Gastrocnemius medialis (tissue), 4 donors: ENCODE data around the gene MLPH. TPM values are rescaled to one million over a fixed set of nuclear protein-coding genes. Genes with fewer than 3 reads are reported as not detected.
A peak's percentile ranks its signal among the peaks of the same experiment; 100 is the strongest.

Source experiments
- ATAC-seq, 2 donors: fragments of 150-250 bp; one replicate each; pipeline ENCODE4 v1.9.1; 2016
- DNase-seq, 2 donors: peaks; one replicate each; pipeline ENCODE4 v3.0.0-alpha.2; 2019
- H3K27ac ChIP-seq, 4 donors: fragments of 200-600 bp; sonication (generic); 1 replicate in 1 of 4; 2 replicates in 3 of 4; pipeline ENCODE4 v1.5.1; 2016 to 2018; ENCODE audit warnings: mild to moderate bottlenecking in 2 of 4, moderate library complexity in 1 of 4
- H3K27me3 ChIP-seq, 3 donors: fragments of 200-600 bp; sonication (generic) in 2 of 3; 1 replicate in 1 of 3; 2 replicates in 2 of 3; pipeline versions ENCODE4 v1.5.1 to v1.6.0; 2016 to 2019; ENCODE audit warnings: mild to moderate bottlenecking in 1 of 3, moderate library complexity in 1 of 3
- H3K36me3 ChIP-seq, 2 donors: fragments of 200-600 bp; sonication (generic) in 1 of 2; one replicate each; pipeline ENCODE4 v1.5.1; 2017 to 2018
- H3K4me1 ChIP-seq, 2 donors: fragments of 200-600 bp; sonication (generic) in 1 of 2; one replicate each; pipeline ENCODE4 v1.5.1; 2016 to 2017; ENCODE audit warnings: mild to moderate bottlenecking in 2 of 2
- H3K4me3 ChIP-seq, 4 donors: fragments of 200-600 bp; sonication (generic) in 3 of 4; 1 replicate in 1 of 4; 2 replicates in 3 of 4; pipeline ENCODE4 v1.5.1; 2016 to 2019; ENCODE audit warnings: mild to moderate bottlenecking in 2 of 4
- H3K9me3 ChIP-seq, 3 donors: fragments of 200-600 bp; sonication (generic) in 2 of 3; 1 replicate in 1 of 3; 2 replicates in 2 of 3; pipeline ENCODE4 v1.5.1; 2016 to 2019
- CTCF ChIP-seq, 5 experiments: fragments of 450-650 bp in 3 of 5; fragments of 200-600 bp in 2 of 5; sonication (generic) in 2 of 5; IDR thresholded peaks in 4 of 5; conservative IDR thresholded peaks in 1 of 5; 1 replicate in 4 of 5; 2 replicates in 1 of 5; pipeline ENCODE4 v1.5.1; 2016 to 2019; ENCODE audit warnings: antibody characterized with exemption in 5 of 5, mild to moderate bottlenecking in 3 of 5, moderate library complexity in 3 of 5
- POLR2A ChIP-seq, 2 donors: fragments of 450-650 bp; IDR thresholded peaks; one replicate each; pipeline ENCODE4 v1.6.1; 2017; ENCODE audit warnings: antibody characterized with exemption in 2 of 2, mild to moderate bottlenecking in 2 of 2, moderate library complexity in 2 of 2
- in situ Hi-C, 4 donors: fragments of 200-750 bp; cut with MboI; loops; one replicate each; pipeline versions ENCODE4 v1.15.0 to v1.8.0; 2017; ENCODE audit warnings: low sequenced_read_pairs in 4 of 4
- intact Hi-C: fragments of 100-400 bp; cut with DNase I; formaldehyde crosslinking; loops from one replicate; pipeline ENCODE4 v1.15.1; 2023; ENCODE audit warnings: low total_unique reads
- total RNA-seq, 4 donors: library from RNA; depleted of rRNA; stranded (reverse); fragments of >200 nt; gene quantifications; one replicate each; pipeline versions ENCODE4 v1.1.0 to v1.2.3, GENCODE V29; 2016

MLPH gene
- total RNA-seq, 4 donors from 2014 or later = 6.5 to 8.7 (median 7.2) TPM

GRCh38 chr2:237553948-237554347 is 66.9 kb downstream of the MLPH start:
- intact Hi-C loops = no loop called here
- DNase-seq (no peak), ATAC-seq (no peak)
- H3K27me3 ChIP-seq = no peaks in the 10 kb centered on the region
- no peaks in the 10 kb centered on the region for H3K36me3 ChIP-seq
- H3K4me3 ChIP-seq = no peak overlapping the region
- in situ Hi-C loops = no loop called here
- TF ChIP-seq POLR2A (IDR thresholded peaks at IDR 0.05) = no peak
- H3K27ac ChIP-seq = no peak overlapping the region
- peaks cover 0 to 4% (median 0%) of the 10 kb centered on the region in 3 donors for H3K9me3 ChIP-seq
- H3K4me1 ChIP-seq = peaks cover 5 to 6% of the 10 kb centered on the region in 2 donors

- in situ Hi-C loops (no loop called here), intact Hi-C loops (no loop called here)
- Histone ChIP-seq H3K9me3 (peaks cover 0 to 4% (median 0%) of the 10 kb centered on the region in 3 donors), H3K4me3 (no peak overlapping the region), H3K4me1 (peaks cover 12 to 14% of the 10 kb centered on the region in 2 donors), H3K27ac (no peak overlapping the region), H3K27me3 (no peaks in the 10 kb centered on the region), H3K36me3 (no peaks in the 10 kb centered on the region)
- DNase-seq = no peak
- no peak for ATAC-seq
- no peak for TF ChIP-seq CTCF (IDR thresholded peaks at IDR 0.05 in 4 of 5, conservative IDR thresholded peaks at IDR 0.05 in 1 of 5)
- TF ChIP-seq POLR2A (IDR thresholded peaks at IDR 0.05) = no peak
Measured at GRCh38 chr2:237555560-237555959, 68.5 kb downstream of the MLPH start.

- DNase-seq = no peak
- no peak for ATAC-seq
- Histone ChIP-seq H3K36me3 (no peaks in the 10 kb centered on the region), H3K27ac (no peak overlapping the region), H3K9me3 (peaks cover 0 to 4% (median 0%) of the 10 kb centered on the region in 3 donors), H3K4me3 (no peak overlapping the region), H3K27me3 (no peaks in the 10 kb centered on the region), H3K4me1 (peaks cover 12 to 14% of the 10 kb centered on the region in 2 donors)
- intact Hi-C loops (no loop called here), in situ Hi-C loops (no loop called here)
- TF ChIP-seq POLR2A (IDR thresholded peaks at IDR 0.05) (no peak), CTCF (IDR thresholded peaks at IDR 0.05 in 4 of 5, conservative IDR thresholded peaks at IDR 0.05 in 1 of 5) (no peak)
Measured at GRCh38 chr2:237556773-237557632, 70.0 kb downstream of the MLPH start.

GRCh38 chr2:237557633-237558015 is 70.6 kb downstream of the MLPH start:
- intact Hi-C loops = no loop called here
- peaks cover 12 to 14% of the 10 kb centered on the region in 2 donors for H3K4me1 ChIP-seq
- TF ChIP-seq CTCF (IDR thresholded peaks at IDR 0.05 in 4 of 5, conservative IDR thresholded peaks at IDR 0.05 in 1 of 5) = no peak
- no peak for TF ChIP-seq POLR2A (IDR thresholded peaks at IDR 0.05)
- DNase-seq (no peak), ATAC-seq (no peak)
- in situ Hi-C loops = no loop called here
- peaks cover 0 to 4% (median 0%) of the 10 kb centered on the region in 3 donors for H3K9me3 ChIP-seq
- no peak overlapping the region for H3K27ac ChIP-seq
- no peaks in the 10 kb centered on the region for H3K36me3 ChIP-seq
- no peaks in the 10 kb centered on the region for H3K27me3 ChIP-seq
- H3K4me3 ChIP-seq = no peak overlapping the region

- peak; percentile 88 to 90 for DNase-seq
- intact Hi-C loops = loop anchor here (1.0 kb wide), 1 partner anchor 46 kb away; no protein-coding TSS in a partner anchor
- Histone ChIP-seq H3K36me3 (no peaks in the 10 kb centered on the region), H3K9me3 (peaks cover 0 to 4% (median 0%) of the 10 kb centered on the region in 3 donors), H3K4me3 (peak overlapping the region in 1 of 4 donors; percentile 0), H3K27me3 (peaks cover 0 to 5% (median 0%) of the 10 kb centered on the region in 3 donors), H3K27ac (peak overlapping the region in 3 of 4 donors; percentile 20 to 79 (median 77)), H3K4me1 (peaks cover 12 to 14% of the 10 kb centered on the region in 2 donors)
- peak; percentile 95 to 96 for ATAC-seq
- in situ Hi-C loops = no loop called here
- peak in 2 of 5 experiments; percentile 13 to 24 for TF ChIP-seq CTCF (IDR thresholded peaks at IDR 0.05 in 4 of 5, conservative IDR thresholded peaks at IDR 0.05 in 1 of 5)
- TF ChIP-seq POLR2A (IDR thresholded peaks at IDR 0.05) = no peak
Measured at GRCh38 chr2:237558961-237559641, 72.0 kb downstream of the MLPH start.
